Measurements from ENCODE around the gene SPEM2. TPM values are rescaled to one million over a fixed set of nuclear protein-coding genes. Genes with fewer than 3 reads are reported as not detected.

SPEM2 gene
- polyA plus RNA-seq, 1 of the 3 experiments (the other 2 are of a cell fraction): not detected

- Histone ChIP-seq H3K9me2 (no peaks in the 10 kb centered on the region), H3K9ac (peak overlapping the region; percentile 13; the same call in 1 of the 2 replicates), H3K4me3 (ENCODE audit: low read depth in 2 of 2, low read length in 1 of 2) (peak overlapping the region; percentile 67 to 86), H2AFZ (ENCODE audit: low read depth) (peak overlapping the region; percentile 62), H3K36me3 (replicated peaks in 1 of 2; ENCODE audit: control insufficient read depth in 1 of 2, insufficient read depth in 2 of 2, low read length in 1 of 2) (peaks cover 0 to 4% of the 10 kb centered on the region in 2 experiments), H4K20me1 (ENCODE audit: insufficient read depth) (no peaks in the 10 kb centered on the region), H3K4me1 (ENCODE audit: control insufficient read depth in 1 of 2, insufficient read depth in 2 of 2, low read depth in 1 of 2, low read length in 1 of 2) (peaks cover 0 to 18% of the 10 kb centered on the region in 2 experiments; a peak in 1 of 4 replicates), H3K79me2 (ENCODE audit: insufficient read depth) (peaks cover 7% of the 10 kb centered on the region; the same call in 1 of the 2 replicates), H3K27me3 (ENCODE audit: insufficient read depth) (no peaks in the 10 kb centered on the region), H3K4me2 (peak overlapping the region; percentile 91), H3F3A (replicated peaks; ENCODE audit: insufficient read depth) (peaks cover 11% of the 10 kb centered on the region), H3K9me3 (no peaks in the 10 kb centered on the region), H3K27ac (ENCODE audit: low read depth in 2 of 2, low read length in 1 of 2) (peak overlapping the region in 1 of 2 experiments; percentile 55; a peak in 1 of 4 replicates)
- POLR2A ChIA-PET: interaction anchor here (1.1 to 1.9 kb wide), 3 partner anchors 32 to 53 kb away, joined by 3 to 11 read pairs (median 4); partner anchors contain the start of genes POLR2A and TMEM256
- 41% methylated on average over 30 of the region's 49 CpGs for WGBS (ENCODE audit: low lambda C conversion rate)
- TF ChIP-seq MAX (IDR thresholded peaks at IDR 0.05; ENCODE audit: low read depth) (no peak), ELF1 (IDR thresholded peaks at IDR 0.05) (no peak), CTCF (IDR thresholded peaks at IDR 0.05) (peak; percentile 22), NFIC (IDR thresholded peaks at IDR 0.05; ENCODE audit: borderline replicate concordance) (no peak)
- CTCF ChIA-PET: interaction anchor here (0.7 to 3.9 kb wide), 24 partner anchors 8 to 703 kb away, joined by 3 to 27 read pairs (median 6); partner anchors contain the start of genes ACAP1, CHRNB1, NLGN2 and POLR2A
- peak; percentile 57 for DNase-seq
Measured at GRCh38 chr17:7435676-7436555, 10.5 kb downstream of the SPEM2 start.

- TF ChIP-seq TEAD4 (IDR thresholded peaks at IDR 0.05; ENCODE audit: borderline replicate concordance, insufficient read depth) (no peak), RAD21 (IDR thresholded peaks at IDR 0.05; ENCODE audit: low read length) (peak; percentile 63), SIN3A (IDR thresholded peaks at IDR 0.05; ENCODE audit: borderline replicate concordance, low read depth, low read length) (peak; percentile 23; the same call in 1 of the 2 replicates), MXI1 (IDR thresholded peaks at IDR 0.05; ENCODE audit: low read depth, low read length) (peak; percentile 54), CTCF (IDR thresholded peaks at IDR 0.05) (peak; percentile 51), TAF1 (IDR thresholded peaks at IDR 0.05; ENCODE audit: borderline replicate concordance, low read depth, low read length) (no peak), CHD2 (IDR thresholded peaks at IDR 0.05; ENCODE audit: low read length, partially characterized antibody) (no peak), SMC3 (IDR thresholded peaks at IDR 0.05; ENCODE audit: low read depth, low read length) (peak; percentile 53; the same call in 1 of the 2 replicates), MAX (IDR thresholded peaks at IDR 0.05; ENCODE audit: low read depth) (peak; percentile 34; the same call in 1 of the 2 replicates)
- Histone ChIP-seq H3K4me3 (ENCODE audit: low read depth in 2 of 2, low read length in 1 of 2) (peak overlapping the region; percentile 23 to 86; a peak in 2 of 4 replicates), H3K27ac (ENCODE audit: low read depth in 2 of 2, low read length in 1 of 2) (no peak overlapping the region), H3K36me3 (replicated peaks in 1 of 2; ENCODE audit: control insufficient read depth in 1 of 2, insufficient read depth in 2 of 2, low read length in 1 of 2) (peaks cover 0 to 4% of the 10 kb centered on the region in 2 experiments), H3K79me2 (ENCODE audit: insufficient read depth) (peaks cover 7% of the 10 kb centered on the region; the same call in 1 of the 2 replicates), H3K4me1 (ENCODE audit: control insufficient read depth in 1 of 2, insufficient read depth in 2 of 2, low read depth in 1 of 2, low read length in 1 of 2) (peaks cover 0 to 27% of the 10 kb centered on the region in 2 experiments; a peak in 1 of 4 replicates), H3K9me3 (no peaks in the 10 kb centered on the region), H3K27me3 (ENCODE audit: insufficient read depth) (no peaks in the 10 kb centered on the region), H3K4me2 (peak overlapping the region; percentile 91), H3K9ac (no peak overlapping the region), H2AFZ (ENCODE audit: low read depth) (no peak overlapping the region), H3F3A (replicated peaks; ENCODE audit: insufficient read depth) (peaks cover 14% of the 10 kb centered on the region), H3K9me2 (no peaks in the 10 kb centered on the region), H4K20me1 (ENCODE audit: insufficient read depth) (no peaks in the 10 kb centered on the region)
- POLR2A ChIA-PET: interaction anchor here (1.0 to 1.9 kb wide), 4 partner anchors 33 to 80 kb away, joined by 3 to 11 read pairs (median 4); partner anchors contain the start of genes POLR2A and TMEM256
- 60% methylated on average over 33 of the region's 92 CpGs for WGBS (ENCODE audit: low lambda C conversion rate)
- CTCF ChIA-PET: interaction anchor here (0.6 to 3.9 kb wide), 38 partner anchors 9 to 702 kb away, joined by 3 to 27 read pairs (median 4); partner anchors contain the start of genes ACAP1, CHRNB1, NLGN2 and POLR2A
- DNase-seq: peak; percentile 80
Measured at GRCh38 chr17:7436556-7437368, 11.3 kb downstream of the SPEM2 start.
